K562 (cell line): ENCODE measurements around the gene NPVF. TPM values are rescaled to one million over a fixed set of nuclear protein-coding genes. Genes with fewer than 3 reads are reported as not detected.

Experiments used
- ATAC-seq: fragments of 200-7000 bp; cut with Tn5 transposase; 3 replicates; pipeline ENCODE4 v1.9.1; 2020; ENCODE audit warnings: moderate library complexity
- BruUV-seq: library from RNA; stranded (reverse); fragments of 400-500 nt; replicated peaks from 2 replicates; lab custom pipeline; 2021; lab: Mats Ljungman, UMichigan
- CTCF ChIA-PET: fragments of 300-600 bp; formaldehyde crosslinking; extraction: SDS; loops from one replicate; lab custom pipeline; 2021; ENCODE audit warnings: low intra/inter-chr PET ratio; lab: Yijun Ruan, JAX
- POLR2A ChIA-PET: fragments of 300-600, 350-650 bp; sonication (Branson Sonifier 250); formaldehyde crosslinking; extraction: SDS; loops from one replicate; lab custom pipeline; 2021; ENCODE audit warnings: antibody characterized with exemption, inconsistent platforms; lab: Yijun Ruan, JAX
- DNase-seq, 4 experiments: peaks; one replicate each; pipeline versions ENCODE4 v3.0.0 to v3.0.0-alpha.2; 2011 to 2018; ENCODE audit warnings: low spot score in 3 of 4, mixed read lengths in 3 of 4; ENCODE audit errors: extremely low read depth in 1 of 4
- FAIRE-seq: peaks from 2 replicates; lab custom pipeline; 2011; peaks lifted over from hg19 to GRCh38; lab: Jason Lieb, UNC
- H2AFZ ChIP-seq: 2 replicates; pipeline ENCODE4 v1.6.0; 2011; ENCODE audit warnings: low read depth, low read length, control low read depth, inconsistent platforms
- H3K27ac ChIP-seq: fragments of 200-600 bp; 3 replicates; pipeline ENCODE4 v1.8.0; 2011; ENCODE audit warnings: low read depth, mild to moderate bottlenecking, control low read depth, inconsistent platforms, low read length, moderate library complexity, mixed read lengths; ENCODE audit errors: extremely low read depth
- H3K27me3 ChIP-seq, 2 experiments: fragments of 300-600 bp in 1 of 2; 2 replicates in 1 of 2; 3 replicates in 1 of 2; pipeline versions ENCODE4 v1.6.0 to v1.8.0; 2011; ENCODE audit warnings: inconsistent platforms in 2 of 2, low read length in 2 of 2, mild to moderate bottlenecking in 1 of 2, mixed read lengths in 1 of 2, moderate library complexity in 1 of 2; ENCODE audit not compliant: control insufficient read depth in 2 of 2, insufficient read depth in 2 of 2
- H3K36me3 ChIP-seq: fragments of 300-600 bp; 3 replicates; pipeline ENCODE4 v1.8.0; 2011; ENCODE audit warnings: mild to moderate bottlenecking, low read length, inconsistent platforms; ENCODE audit not compliant: control insufficient read depth, insufficient read depth
- H3K4me1 ChIP-seq, 2 experiments: fragments of 200-600 bp in 1 of 2; replicated peaks in 1 of 2; 2 replicates in 1 of 2; 3 replicates in 1 of 2; pipeline versions ENCODE4 v1.5.1 to v1.8.0; 2011; ENCODE audit warnings: inconsistent platforms in 2 of 2, low read length in 2 of 2, mild to moderate bottlenecking in 1 of 2, mixed read lengths in 1 of 2, moderate library complexity in 1 of 2; ENCODE audit not compliant: control insufficient read depth in 2 of 2, insufficient read depth in 2 of 2
- H3K4me2 ChIP-seq: 2 replicates; pipeline ENCODE4 v1.6.1; 2011; ENCODE audit warnings: low read length, control low read depth, inconsistent platforms, mixed read lengths; ENCODE audit not compliant: insufficient read depth
- H3K4me3 ChIP-seq: fragments of 200-600 bp; sonication (generic), shearing (Covaris generic); 2 replicates; pipeline ENCODE4 v1.5.1; 2016; ENCODE audit warnings: control low read depth, inconsistent platforms
- H3K79me2 ChIP-seq: fragments of 200-600 bp; 3 replicates; pipeline ENCODE4 v1.8.0; 2011; ENCODE audit warnings: low read length, inconsistent platforms; ENCODE audit not compliant: control insufficient read depth, insufficient read depth
- H3K9ac ChIP-seq, 2 experiments: 2 replicates each; pipeline versions ENCODE4 v1.6.0 to v1.6.1; 2011; ENCODE audit warnings: low read depth in 2 of 2, low read length in 2 of 2, control low read depth in 1 of 2, inconsistent platforms in 1 of 2, mild to moderate bottlenecking in 1 of 2, mixed read lengths in 1 of 2; ENCODE audit not compliant: insufficient read depth in 1 of 2
- H3K9me1 ChIP-seq: one replicate; pipeline ENCODE4 v1.6.0; 2011; ENCODE audit warnings: inconsistent platforms, mild to moderate bottlenecking, low read length, moderate library complexity; ENCODE audit not compliant: control insufficient read depth, insufficient read depth
- H3K9me3 ChIP-seq: replicated peaks from 2 replicates; pipeline ENCODE4 v1.5.1; 2011; ENCODE audit warnings: low read depth, low read length, inconsistent platforms; ENCODE audit not compliant: control insufficient read depth, insufficient read depth
- H4K20me1 ChIP-seq: replicated peaks from 2 replicates; pipeline ENCODE4 v1.6.1; 2011; ENCODE audit warnings: low read length, inconsistent platforms, mixed read lengths; ENCODE audit not compliant: control insufficient read depth, insufficient read depth
- ATF6 ChIP-seq: sonication (generic); formaldehyde crosslinking; IDR thresholded peaks from 2 replicates; pipeline ENCODE4 v1.4.0; 2020; ENCODE audit warnings: mild to moderate bottlenecking, missing genetic modification reagents
- ELF2 ChIP-seq: fragments of 250-450 bp; sonication (Bioruptor Pico); IDR thresholded peaks from 2 replicates; pipeline ENCODE4 v1.5.0; 2021; ENCODE audit warnings: mild to moderate bottlenecking
- IRF9 ChIP-seq: fragments of 450-650 bp; IDR thresholded peaks from 2 replicates; pipeline ENCODE4 v1.6.1; 2016; ENCODE audit warnings: missing biosample characterization, missing genetic modification characterization
- RBM14 ChIP-seq: fragments of 200-400 bp; formaldehyde crosslinking; IDR thresholded peaks from 2 replicates; pipeline ENCODE4 v1.6.1; 2018; ENCODE audit warnings: low read depth, mild to moderate bottlenecking, low read length, moderate library complexity, borderline replicate concordance; ENCODE audit not compliant: insufficient read depth
- THRAP3 ChIP-seq: fragments of 450-650 bp; IDR thresholded peaks from 2 replicates; pipeline ENCODE4 v1.6.1; 2016; ENCODE audit warnings: mild to moderate bottlenecking, inconsistent platforms, borderline replicate concordance
- TRIM28 ChIP-seq: fragments of 450-650 bp; IDR thresholded peaks from 2 replicates; pipeline ENCODE4 v1.6.1; 2017
- ZBTB33 ChIP-seq: sonication (generic); formaldehyde crosslinking; IDR thresholded peaks from 2 replicates; pipeline ENCODE4 v1.8.1; 2023; ENCODE audit warnings: mild to moderate bottlenecking, missing genetic modification reagents
- ZNF12 ChIP-seq: sonication (generic); formaldehyde crosslinking; IDR thresholded peaks from 2 replicates; pipeline ENCODE4 v1.4.0; 2020; ENCODE audit warnings: mild to moderate bottlenecking, missing genetic modification reagents
- ZNF253 ChIP-seq: fragments of 250-450 bp; sonication (Bioruptor Pico); conservative IDR thresholded peaks from 2 replicates; pipeline ENCODE4 v1.6.1; 2021; ENCODE audit warnings: mild to moderate bottlenecking
- ZNF740 ChIP-seq, 3 experiments: fragments of 200-800 bp in 1 of 3; sonication (Bioruptor generic) in 1 of 3; sonication (generic) in 1 of 3; formaldehyde crosslinking in 1 of 3; IDR thresholded peaks; 2 replicates each; pipeline versions ENCODE4 v1.6.1 to v1.8.0; 2016 to 2022; ENCODE audit warnings: mild to moderate bottlenecking in 2 of 3, missing compliant biosample characterization in 2 of 3, missing genetic modification characterization in 2 of 3, missing genetic modification reagents in 1 of 3
- ZNF764 ChIP-seq: fragments of 250-450 bp; sonication (Bioruptor Pico); IDR thresholded peaks from 2 replicates; pipeline ENCODE4 v1.4.0; 2020; ENCODE audit warnings: low read depth, mild to moderate bottlenecking, moderate library complexity
- WGBS: fragments of 100-300 bp; shearing (Covaris generic); methylation state at CpG from one replicate; pipeline ENCODE4 v1.1.6; 2016; ENCODE audit warnings: low coverage, mixed read lengths; ENCODE audit not compliant: insufficient coverage; ENCODE audit errors: missing lambda C conversion rate; 5-methylcytosine and 5-hydroxymethylcytosine counted together
- in situ Hi-C: fragments of 300-500 bp; cut with MboI; formaldehyde crosslinking; loops from 4 replicates; pipeline ENCODE4 v1.15.0; 2018; ENCODE audit warnings: inconsistent platforms, mixed read lengths
- intact Hi-C: fragments of 100-400 bp; cut with micrococcal nuclease; formaldehyde crosslinking; loops from 2 replicates; pipeline ENCODE4 v1.14.2; 2022
- polyA plus RNA-seq, 8 experiments: library from polyadenylated mRNA; depleted of rRNA in 4 of 8; stranded (reverse) in 5 of 8; unstranded in 3 of 8; fragments of >200 nt; fragmentation: Nextera tagmentation in 2 of 8; fragmentation: Illumina TruSeq in 1 of 8; extraction: Ambion mirVana in 2 of 8; extraction: Trizol in 1 of 8; gene quantifications; 2 replicates each; pipeline versions ENCODE4 v1.2.1 to v1.2.3, GENCODE V29; 2011 to 2014; ENCODE audit warnings: inconsistent platforms in 1 of 8, missing spikeins in 1 of 8
- total RNA-seq, 7 experiments: library from RNA; depleted of rRNA in 6 of 7; stranded (reverse); fragments of >200 nt in 6 of 7; fragmentation: Illumina TruSeq in 2 of 7; extraction: Trizol in 2 of 7; gene quantifications; 2 replicates each; pipeline versions ENCODE4 v1.2.1 to v1.2.3, GENCODE V29; 2011 to 2021; ENCODE audit warnings: low replicate concordance in 1 of 7

NPVF gene
- total and polyA plus RNA-seq, 9 of the 15 experiments (the other 6 are each of a cell fraction or from before 2014, with no cell fraction given) = not detected

GRCh38 chr7:25186436-25186835 is 41.9 kb downstream of the NPVF start:
- peak overlapping the region; percentile 53; the same call in 1 of the 2 replicates for H2AFZ ChIP-seq
- H3K27ac ChIP-seq = no peak overlapping the region
- no peaks in the 10 kb centered on the region for H3K9me1 ChIP-seq
- in situ Hi-C loops = no loop called here
- H3K79me2 ChIP-seq = no peaks in the 10 kb centered on the region
- H3K4me1 ChIP-seq = peaks cover 0 to 6% of the 10 kb centered on the region in 2 experiments; a peak in 3 of 5 replicates
- H3K9ac ChIP-seq = no peak overlapping the region
- H3K27me3 ChIP-seq = peaks cover 0 to 9% of the 10 kb centered on the region in 2 experiments; a peak in 1 of 5 replicates
- ATAC-seq (no peak), FAIRE-seq (no peak), DNase-seq (no peak)
- intact Hi-C loops = no loop called here
- no peak overlapping the region for H3K4me3 ChIP-seq
- H3K36me3 ChIP-seq = no peaks in the 10 kb centered on the region
- 23% methylated on average over 6 of the region's 6 CpGs for WGBS
- no peak for TF ChIP-seq ELF2 (CRISPR knock-in tag)
- no peak for TF ChIP-seq IRF9 (tag)
- TF ChIP-seq ZNF764 (CRISPR knock-in tag) = no peak
- no peak for TF ChIP-seq RBM14
- no peak for TF ChIP-seq ZNF12 (CRISPR knock-in tag)
- no peak for TF ChIP-seq ZNF740 (CRISPR knock-in tag; IDR thresholded peaks at IDR 0.05)
- TF ChIP-seq ZNF740 (tag; IDR thresholded peaks at IDR 0.05) = no peak
- no peak for TF ChIP-seq THRAP3
- no peak for TF ChIP-seq ZNF253 (CRISPR knock-in tag)
- TF ChIP-seq TRIM28 = no peak
- TF ChIP-seq ATF6 (CRISPR knock-in tag) = no peak
- no peak for TF ChIP-seq ZBTB33 (CRISPR knock-in tag)
- no peaks in the 10 kb centered on the region for H4K20me1 ChIP-seq
- ChIA-PET CTCF (interaction anchor here (1.1 kb wide), 1 partner anchor 10 kb away, joined by 3 read pairs; no protein-coding TSS in a partner anchor), POLR2A (no interaction called here)
- H3K4me2 ChIP-seq = no peak overlapping the region
- no TSS peak for BruUV-seq
- no peaks in the 10 kb centered on the region for H3K9me3 ChIP-seq
